Testis (tissue), 3 donors: Measurements from ENCODE around the gene CRIM1. TPM values are rescaled to one million over a fixed set of nuclear protein-coding genes. Genes with fewer than 3 reads are reported as not detected.

ENCODE experiments used
- DNase-seq: peaks from one replicate; pipeline ENCODE4 v3.0.0-alpha.2; 2019
- H3K27ac ChIP-seq, 2 donors: fragments of 200-600 bp; sonication (generic); one replicate each; pipeline ENCODE4 v1.5.1; 2019
- H3K27me3 ChIP-seq: fragments of 200-600 bp; sonication (generic); one replicate; pipeline ENCODE4 v1.5.1; 2019
- H3K36me3 ChIP-seq: fragments of 200-600 bp; sonication (generic); one replicate; pipeline ENCODE4 v1.5.1; 2017; ENCODE audit warnings: low read depth; ENCODE audit errors: missing control alignments
- H3K4me1 ChIP-seq: fragments of 200-600 bp; sonication (generic); one replicate; pipeline ENCODE4 v1.5.1; 2019
- H3K4me3 ChIP-seq, 2 donors: fragments of 200-600 bp; sonication (generic); one replicate each; pipeline ENCODE4 v1.5.1; 2017 to 2019
- H3K9me3 ChIP-seq: fragments of 200-600 bp; sonication (generic); one replicate; pipeline ENCODE4 v1.5.1; 2017
- POLR2A ChIP-seq: fragments of 450-650 bp; IDR thresholded peaks from one replicate; pipeline ENCODE4 v1.6.1; 2017; ENCODE audit warnings: antibody characterized with exemption, mild to moderate bottlenecking, moderate library complexity
- WGBS, 2 donors: methylation state at CpG; one replicate each; pipeline ENCODE4 v1.1.5; 2018; 5-methylcytosine and 5-hydroxymethylcytosine counted together
- intact Hi-C: fragments of 100-400 bp; cut with DNase I; formaldehyde crosslinking; loops from one replicate; pipeline ENCODE4 v1.15.1; 2023; ENCODE audit warnings: low total_unique reads
- polyA plus RNA-seq: library from polyadenylated mRNA; stranded (reverse); fragments of 350-450 nt; fragmentation: Illumina TruSeq; extraction: RNeasy Lipid Tissue Mini Kit (QIAGEN cat#74804); gene quantifications from one replicate; pipeline ENCODE4 v1.2.3, GENCODE V29; 2014; ENCODE audit warnings: low read depth, low replicate concordance; ENCODE audit not compliant: insufficient read depth
- total RNA-seq, 2 donors: library from RNA; depleted of rRNA; stranded (reverse); fragments of >200 nt; gene quantifications; one replicate each; pipeline ENCODE4 v1.2.3, GENCODE V29; 2016
- TF ChIP-seq, protein P1 (sequence below), 3 experiments: fragments of 450-650 bp in 2 of 3; fragments of 200-600 bp in 1 of 3; sonication (generic) in 1 of 3; IDR thresholded peaks; one replicate each; pipeline ENCODE4 v1.5.1; 2016 to 2019; ENCODE audit warnings: antibody characterized with exemption in 3 of 3, mild to moderate bottlenecking in 2 of 3, moderate library complexity in 1 of 3

CRIM1 gene
- total and polyA plus RNA-seq, 3 donors from 2014 or later = 38.2 to 94.1 (median 68.4) TPM

DNA sequence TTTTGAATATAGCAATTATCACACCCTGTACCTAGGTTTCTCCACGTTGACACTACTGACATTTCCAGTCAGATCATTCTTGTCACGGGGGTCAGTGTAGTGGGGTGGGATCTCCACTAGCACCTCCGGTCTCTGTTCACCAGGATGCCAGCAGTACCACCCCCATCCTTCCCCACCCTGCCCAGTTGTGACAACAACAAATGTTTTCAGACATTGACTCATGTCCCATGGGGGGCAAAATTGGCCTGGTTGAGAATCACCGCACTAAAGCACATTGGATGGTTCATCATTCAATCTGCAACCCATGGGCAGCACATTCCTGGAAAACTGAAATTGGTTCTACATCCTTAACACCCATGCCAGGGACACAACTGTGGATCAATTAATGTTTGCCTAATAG is 210.1 kb downstream of the CRIM1 start:
- Histone ChIP-seq H3K4me1 (peaks cover 11% of the 10 kb centered on the region), H3K9me3 (no peaks in the 10 kb centered on the region), H3K27me3 (no peaks in the 10 kb centered on the region), H3K4me3 (no peak overlapping the region), H3K27ac (no peak overlapping the region), H3K36me3 (no peaks in the 10 kb centered on the region)
- WGBS, 2 donors = 83 to 94% methylated on average over 3 to 4 of the region's 4 CpGs
- intact Hi-C loops = no loop called here
- TF ChIP-seq, protein P1, sequence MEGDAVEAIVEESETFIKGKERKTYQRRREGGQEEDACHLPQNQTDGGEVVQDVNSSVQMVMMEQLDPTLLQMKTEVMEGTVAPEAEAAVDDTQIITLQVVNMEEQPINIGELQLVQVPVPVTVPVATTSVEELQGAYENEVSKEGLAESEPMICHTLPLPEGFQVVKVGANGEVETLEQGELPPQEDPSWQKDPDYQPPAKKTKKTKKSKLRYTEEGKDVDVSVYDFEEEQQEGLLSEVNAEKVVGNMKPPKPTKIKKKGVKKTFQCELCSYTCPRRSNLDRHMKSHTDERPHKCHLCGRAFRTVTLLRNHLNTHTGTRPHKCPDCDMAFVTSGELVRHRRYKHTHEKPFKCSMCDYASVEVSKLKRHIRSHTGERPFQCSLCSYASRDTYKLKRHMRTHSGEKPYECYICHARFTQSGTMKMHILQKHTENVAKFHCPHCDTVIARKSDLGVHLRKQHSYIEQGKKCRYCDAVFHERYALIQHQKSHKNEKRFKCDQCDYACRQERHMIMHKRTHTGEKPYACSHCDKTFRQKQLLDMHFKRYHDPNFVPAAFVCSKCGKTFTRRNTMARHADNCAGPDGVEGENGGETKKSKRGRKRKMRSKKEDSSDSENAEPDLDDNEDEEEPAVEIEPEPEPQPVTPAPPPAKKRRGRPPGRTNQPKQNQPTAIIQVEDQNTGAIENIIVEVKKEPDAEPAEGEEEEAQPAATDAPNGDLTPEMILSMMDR (IDR thresholded peaks at IDR 0.05) = no peak
- no peak for TF ChIP-seq POLR2A
- no peak for DNase-seq

DNA sequence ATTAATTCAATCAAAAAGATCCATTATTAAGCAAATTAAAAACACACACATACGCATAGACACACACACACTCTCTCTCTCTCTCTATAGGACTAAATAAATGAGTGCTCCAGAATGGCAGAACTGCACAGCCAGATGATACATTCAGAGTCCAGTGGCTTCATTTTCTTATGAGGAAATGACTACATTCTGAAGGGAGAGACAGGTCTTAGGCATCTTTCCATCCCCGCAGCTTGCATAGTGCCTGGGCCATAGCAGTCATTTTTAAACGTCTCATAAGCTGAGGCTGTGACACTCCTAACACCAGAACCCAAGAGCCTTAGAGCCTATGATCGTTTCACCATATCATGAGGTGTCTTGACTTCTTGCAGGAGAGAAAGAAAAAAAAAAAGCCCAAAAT is 211.3 kb downstream of the CRIM1 start:
- Histone ChIP-seq H3K27ac (peak overlapping the region in 1 of 2 donors; percentile 41), H3K36me3 (no peaks in the 10 kb centered on the region), H3K9me3 (no peaks in the 10 kb centered on the region), H3K27me3 (no peaks in the 10 kb centered on the region), H3K4me1 (peaks cover 6% of the 10 kb centered on the region), H3K4me3 (no peak overlapping the region)
- intact Hi-C loops = no loop called here
- TF ChIP-seq, protein P1 (IDR thresholded peaks at IDR 0.05) = no peak
- no peak for TF ChIP-seq POLR2A
- WGBS, 2 donors = 94 to 95% methylated on average over 4 of the region's 4 CpGs
- DNase-seq = no peak

DNA sequence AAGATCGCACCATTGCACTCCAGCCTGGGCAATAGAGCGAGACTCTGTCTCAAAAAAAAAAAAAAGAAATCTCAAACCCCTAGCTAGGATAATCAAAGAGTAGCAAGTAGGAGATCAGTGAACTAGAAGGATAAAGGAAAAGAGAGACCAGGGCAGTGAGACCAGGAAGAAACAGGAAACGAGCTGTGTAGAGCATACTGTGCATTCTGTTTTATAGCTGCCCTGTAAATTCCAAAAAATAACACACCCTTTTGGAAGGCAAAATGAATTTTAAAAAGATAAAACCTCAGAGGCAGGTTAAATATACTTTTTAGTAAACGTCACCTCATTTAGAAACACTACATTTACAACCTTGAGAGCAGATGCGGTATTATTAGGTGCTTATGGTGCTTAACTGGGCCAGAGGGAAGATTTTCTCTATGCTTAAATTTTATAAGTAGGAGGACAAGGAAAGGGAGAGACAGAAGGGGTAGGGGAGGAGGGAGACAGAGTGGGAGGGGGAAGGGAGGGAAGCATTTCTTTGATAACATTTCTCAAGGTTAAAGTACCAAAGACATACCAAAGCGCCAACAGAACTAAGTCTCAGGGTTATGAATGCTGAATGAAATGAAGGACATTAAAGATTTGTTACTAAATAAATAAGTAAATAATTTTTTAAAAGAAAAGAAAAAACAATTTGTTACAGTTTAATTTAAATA is 212.3 kb downstream of the CRIM1 start:
- no peaks in the 10 kb centered on the region for H3K9me3 ChIP-seq
- 70 to 80% methylated on average over 6 of the region's 6 CpGs for WGBS, 2 donors
- no peak overlapping the region for H3K4me3 ChIP-seq
- no peaks in the 10 kb centered on the region for H3K36me3 ChIP-seq
- no peak for TF ChIP-seq POLR2A
- TF ChIP-seq, protein P1 (IDR thresholded peaks at IDR 0.05) = no peak
- no peak for DNase-seq
- intact Hi-C loops = no loop called here
- peak overlapping the region; percentile 3 to 41 for H3K27ac ChIP-seq
- peaks cover 5% of the 10 kb centered on the region for H3K4me1 ChIP-seq
- no peaks in the 10 kb centered on the region for H3K27me3 ChIP-seq

GRCh38 chr2:36568516-36569246 is 213.1 kb downstream of the CRIM1 start:
- Histone ChIP-seq H3K9me3 (no peaks in the 10 kb centered on the region), H3K4me1 (peaks cover 5% of the 10 kb centered on the region), H3K27me3 (no peaks in the 10 kb centered on the region), H3K4me3 (no peak overlapping the region), H3K27ac (peak overlapping the region; percentile 3 to 41), H3K36me3 (no peaks in the 10 kb centered on the region)
- intact Hi-C loops = no loop called here
- DNase-seq = no peak
- 47 to 62% methylated on average over 6 of the region's 6 CpGs for WGBS, 2 donors
- no peak for TF ChIP-seq POLR2A
- TF ChIP-seq, protein P1 (IDR thresholded peaks at IDR 0.05) = no peak
